Measurements from ENCODE around the gene PIK3R5. TPM values are rescaled to one million over a fixed set of nuclear protein-coding genes. Genes with fewer than 3 reads are reported as not detected.

Gene PIK3R5
- total and polyA plus RNA-seq, 11 donors = 1.4 to 21.6 (median 2.4) TPM

DNA sequence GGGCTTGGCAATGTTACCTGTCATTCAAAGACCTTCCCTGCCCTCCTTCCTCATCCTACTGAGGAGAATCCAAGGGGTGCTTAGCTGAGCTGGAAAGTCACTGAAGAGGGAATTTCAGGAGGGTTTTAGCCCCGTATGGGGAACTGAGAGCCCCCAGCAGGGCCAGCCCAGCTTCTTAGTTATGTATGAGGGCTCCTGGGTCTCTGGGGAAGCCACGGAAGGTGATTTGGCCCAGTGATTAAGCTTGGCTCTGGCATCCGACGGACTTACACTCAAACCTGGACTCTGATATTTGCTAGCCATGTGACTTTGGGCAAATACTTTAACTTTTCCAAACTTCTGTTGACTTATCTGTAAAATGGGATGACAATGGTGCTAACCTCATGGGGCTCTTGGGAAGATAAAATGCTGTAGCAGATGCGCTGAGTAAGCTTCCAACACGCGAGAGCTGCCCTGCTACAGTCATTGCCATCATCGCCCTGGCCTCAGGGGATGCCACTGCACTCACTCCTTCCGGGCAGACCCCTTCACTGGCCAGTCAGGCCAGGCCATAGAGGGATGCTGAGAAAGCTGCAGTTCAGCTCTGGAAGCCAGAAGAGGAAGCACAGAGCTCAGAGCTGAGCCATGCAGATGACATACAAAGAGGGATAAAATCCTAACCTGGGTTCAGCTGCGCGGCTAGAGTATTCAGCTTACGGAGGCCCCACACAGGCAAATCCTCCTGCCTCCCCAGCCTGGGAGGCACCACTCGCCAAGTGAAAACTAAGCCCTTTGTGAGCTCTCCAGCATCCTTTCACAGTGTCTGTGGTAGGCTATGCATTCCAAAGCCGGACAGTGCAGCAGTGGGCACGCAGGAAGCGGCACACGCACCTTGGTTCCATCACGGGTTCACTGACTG is 53.2 kb downstream of the PIK3R5 start:
- intact Hi-C loops (cut with DNase I) = no loop called here
- peaks cover 0 to 6% (median 1%) of the 10 kb centered on the region in 12 donors for H3K9me3 ChIP-seq
- no peak for DNase-seq
- no peak for ATAC-seq
- no peak overlapping the region for H3K27ac ChIP-seq
- peaks cover 0 to 24% (median 0%) of the 10 kb centered on the region in 9 donors for H3K36me3 ChIP-seq
- TF ChIP-seq, protein P1, sequence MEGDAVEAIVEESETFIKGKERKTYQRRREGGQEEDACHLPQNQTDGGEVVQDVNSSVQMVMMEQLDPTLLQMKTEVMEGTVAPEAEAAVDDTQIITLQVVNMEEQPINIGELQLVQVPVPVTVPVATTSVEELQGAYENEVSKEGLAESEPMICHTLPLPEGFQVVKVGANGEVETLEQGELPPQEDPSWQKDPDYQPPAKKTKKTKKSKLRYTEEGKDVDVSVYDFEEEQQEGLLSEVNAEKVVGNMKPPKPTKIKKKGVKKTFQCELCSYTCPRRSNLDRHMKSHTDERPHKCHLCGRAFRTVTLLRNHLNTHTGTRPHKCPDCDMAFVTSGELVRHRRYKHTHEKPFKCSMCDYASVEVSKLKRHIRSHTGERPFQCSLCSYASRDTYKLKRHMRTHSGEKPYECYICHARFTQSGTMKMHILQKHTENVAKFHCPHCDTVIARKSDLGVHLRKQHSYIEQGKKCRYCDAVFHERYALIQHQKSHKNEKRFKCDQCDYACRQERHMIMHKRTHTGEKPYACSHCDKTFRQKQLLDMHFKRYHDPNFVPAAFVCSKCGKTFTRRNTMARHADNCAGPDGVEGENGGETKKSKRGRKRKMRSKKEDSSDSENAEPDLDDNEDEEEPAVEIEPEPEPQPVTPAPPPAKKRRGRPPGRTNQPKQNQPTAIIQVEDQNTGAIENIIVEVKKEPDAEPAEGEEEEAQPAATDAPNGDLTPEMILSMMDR (IDR thresholded peaks at IDR 0.05) = no peak
- no peak for TF ChIP-seq POLR2A (IDR thresholded peaks at IDR 0.05)
- 75 to 84% (median 77%) methylated on average over 17 to 18 of the region's 18 CpGs for WGBS, 4 donors
- no peak overlapping the region for H3K4me3 ChIP-seq
- peaks cover 0 to 36% (median 6%) of the 10 kb centered on the region in 9 donors for H3K27me3 ChIP-seq
- peaks cover 0 to 39% (median 0%) of the 10 kb centered on the region in 12 donors for H3K4me1 ChIP-seq

DNA sequence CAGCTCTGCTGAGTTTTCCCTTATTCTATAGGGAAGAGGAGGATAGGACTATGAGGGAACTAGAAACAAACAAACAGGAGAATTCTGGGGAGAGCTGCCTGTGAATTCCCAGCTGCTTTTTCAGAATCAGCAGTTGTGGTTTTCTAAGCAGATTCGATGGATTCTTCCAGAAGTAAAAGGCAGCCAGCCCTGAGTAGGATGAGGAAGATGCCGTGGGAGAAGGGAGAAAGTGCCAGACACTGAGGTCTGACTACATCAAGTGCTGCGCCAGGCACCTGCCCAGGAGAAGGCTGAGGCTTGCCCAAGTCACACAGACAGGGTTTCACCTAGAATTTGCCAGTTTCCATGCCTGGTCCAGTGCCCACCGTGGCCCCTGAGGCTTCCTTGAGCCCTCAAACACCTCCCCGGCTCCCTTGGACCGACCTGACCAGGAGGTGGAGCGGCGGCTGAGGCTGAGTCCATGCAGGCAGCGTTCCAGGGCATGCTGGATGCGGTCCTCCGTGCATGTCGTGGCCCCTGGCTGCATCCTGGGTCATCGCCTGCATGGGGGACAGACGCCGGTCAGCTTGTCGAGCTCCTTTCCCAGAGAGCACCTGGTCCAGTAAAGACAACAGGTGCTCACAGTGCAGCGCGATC is 54.4 kb downstream of the PIK3R5 start:
- 80 to 87% (median 84%) methylated on average over 9 to 18 of the region's 18 CpGs for whole genome bisulfite sequencing, 4 donors
- H3K27me3 ChIP-seq = peaks cover 0 to 36% (median 6%) of the 10 kb centered on the region in 9 donors
- TF ChIP-seq POLR2A (IDR thresholded peaks at IDR 0.05) = no peak
- TF ChIP-seq, protein P1 (IDR thresholded peaks at IDR 0.05) = no peak

DNA sequence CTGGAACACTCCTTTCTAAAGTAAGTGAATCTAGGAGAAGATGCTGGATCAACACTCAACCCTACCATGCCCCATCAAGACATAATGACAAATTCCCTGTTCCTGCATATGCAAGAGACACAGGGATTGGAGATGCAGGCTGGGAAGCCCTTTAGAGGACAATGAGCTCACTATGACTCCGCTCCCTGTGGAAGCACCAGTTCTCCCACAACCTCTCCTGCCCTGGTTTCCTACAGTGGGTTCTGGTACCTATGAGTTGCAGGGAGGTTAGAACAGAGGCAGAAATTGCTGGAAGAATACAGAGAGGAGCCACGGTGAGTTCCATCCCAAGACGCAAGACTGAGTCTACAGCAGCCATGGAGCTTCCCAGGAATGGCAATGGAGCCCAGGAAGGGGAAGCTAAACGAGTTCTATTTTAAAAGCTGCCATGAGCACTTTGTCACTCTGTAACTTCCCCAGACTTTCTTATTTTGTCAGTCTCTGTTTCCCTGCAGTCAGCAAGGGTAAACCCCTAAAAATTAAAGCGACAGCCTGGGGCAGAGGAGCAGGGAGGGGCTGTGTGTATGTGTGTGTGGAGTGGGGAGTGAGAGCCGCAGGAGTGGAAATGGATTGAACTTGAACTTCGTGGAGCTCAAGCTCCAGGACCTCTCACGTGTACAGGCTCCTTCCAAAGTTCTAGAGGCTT is 55.8 kb downstream of the PIK3R5 start:
- Histone ChIP-seq H3K27me3 (peaks cover 0 to 45% (median 6%) of the 10 kb centered on the region in 9 donors), H3K4me3 (no peak overlapping the region), H3K4me1 (peaks cover 0 to 22% (median 0%) of the 10 kb centered on the region in 12 donors), H3K9me3 (no peaks in the 10 kb centered on the region), H3K36me3 (peaks cover 0 to 38% (median 0%) of the 10 kb centered on the region in 9 donors), H3K27ac (peak overlapping the region in 1 of 12 donors; percentile 24)
- ATAC-seq (peak in 2 of 4 donors; percentile 39 to 44), DNase-seq (no peak)
- intact Hi-C loops (cut with DNase I) = no loop called here
- 64 to 78% (median 71%) methylated on average over 8 of the region's 8 CpGs for WGBS, 4 donors
- TF ChIP-seq POLR2A (IDR thresholded peaks at IDR 0.05) = no peak
- TF ChIP-seq, protein P1 (IDR thresholded peaks at IDR 0.05) = no peak

More for the DNA sequence above, 54.4 kb downstream of the PIK3R5 start:
- DNase-seq (no peak), ATAC-seq (no peak)
- Histone ChIP-seq H3K27ac (peak overlapping the region in 1 of 12 donors; percentile 24), H3K36me3 (peaks cover 0 to 28% (median 0%) of the 10 kb centered on the region in 9 donors), H3K4me1 (peaks cover 0 to 33% (median 0%) of the 10 kb centered on the region in 12 donors), H3K4me3 (no peak overlapping the region), H3K9me3 (no peaks in the 10 kb centered on the region)
- intact Hi-C loops (cut with DNase I) = no loop called here

All from heart left ventricle (tissue), 16 donors.